HL-60 (cell line): ENCODE results near the gene CREB3. TPM values are rescaled to one million over a fixed set of nuclear protein-coding genes. Genes with fewer than 3 reads are reported as not detected.

Source experiments
- DNase-seq, 2 experiments: peaks; one replicate each; pipeline ENCODE4 v3.0.0-alpha.2; 2010 to 2020; ENCODE audit warnings: low read depth in 1 of 2, low spot score in 1 of 2
- H3K27ac ChIP-seq: fragments of 250-450 bp; sonication (Bioruptor Pico); replicated peaks from 2 replicates; pipeline ENCODE4 v1.5.1; 2020; ENCODE audit warnings: mild to moderate bottlenecking, moderate library complexity
- H3K27me3 ChIP-seq: fragments of 250-450 bp; sonication (Bioruptor Pico); 2 replicates; pipeline ENCODE4 v1.5.1; 2021; ENCODE audit warnings: mild to moderate bottlenecking, moderate library complexity; ENCODE audit not compliant: insufficient read depth, poor library complexity, severe bottlenecking
- H3K4me3 ChIP-seq: replicated peaks from 2 replicates; pipeline ENCODE4 v1.5.1; 2011; ENCODE audit warnings: mild to moderate bottlenecking, control low read depth, low read length; ENCODE audit not compliant: insufficient read depth
- CTCF ChIP-seq: IDR thresholded peaks from one replicate; pipeline ENCODE4 v1.5.1; 2011; ENCODE audit warnings: low read length, control low read depth, inconsistent platforms; ENCODE audit not compliant: insufficient read depth
- GABPA ChIP-seq: IDR thresholded peaks from 2 replicates; pipeline ENCODE4 v1.6.1; 2012; ENCODE audit warnings: low read depth
- POLR2AphosphoS5 ChIP-seq: IDR thresholded peaks from 2 replicates; pipeline ENCODE4 v1.6.1; 2012; ENCODE audit warnings: low read depth
- REST ChIP-seq: IDR thresholded peaks from 2 replicates; pipeline ENCODE4 v1.6.1; 2012; ENCODE audit warnings: low read depth; ENCODE audit not compliant: insufficient replicate concordance
- SPI1 ChIP-seq: IDR thresholded peaks from 2 replicates; pipeline ENCODE4 v1.6.1; 2012; ENCODE audit warnings: low read depth, mild to moderate bottlenecking, borderline replicate concordance
- microRNA-seq: library from miRNA; unstranded; fragments of <30 nt; microRNA quantifications from one replicate; pipeline ENCODE4, GENCODE V29; 2018

CREB3 gene

GRCh38 chr9:35778496-35778895, 46.0 kb downstream of the CREB3 start:
- DNase-seq: no peak
- no peaks in the 10 kb centered on the region for H3K27me3 ChIP-seq
- TF ChIP-seq SPI1 (no peak), POLR2AphosphoS5 (no peak), REST (no peak), CTCF (no peak)
- H3K4me3 ChIP-seq: no peak overlapping the region
- no peak overlapping the region for H3K27ac ChIP-seq

- no peak for TF ChIP-seq CTCF
- no peak for TF ChIP-seq SPI1
- TF ChIP-seq POLR2AphosphoS5: no peak
- TF ChIP-seq GABPA: no peak
- TF ChIP-seq REST: no peak
Observed at GRCh38 chr9:35781066-35781465, 48.6 kb downstream of the CREB3 start.

DNA sequence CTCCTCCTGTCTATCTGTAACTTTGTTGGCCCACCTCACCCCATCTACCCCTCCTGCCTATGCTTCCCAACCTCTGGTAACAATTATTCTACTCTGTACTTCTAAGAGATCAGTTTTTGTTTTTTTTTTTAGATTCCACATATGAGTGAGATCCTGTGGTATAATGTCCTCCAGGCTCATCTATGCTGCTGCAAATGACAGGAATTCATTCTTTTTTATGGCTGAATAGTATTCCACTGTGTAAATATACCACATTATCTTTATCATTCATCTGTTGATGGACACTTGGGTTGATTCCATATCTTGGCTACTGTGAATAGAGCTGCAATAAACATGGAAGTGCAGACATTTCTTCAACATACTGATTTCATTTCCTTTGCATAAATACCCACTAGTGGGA, 51.0 kb downstream of the CREB3 start:
- no peak overlapping the region for H3K4me3 ChIP-seq
- no peaks in the 10 kb centered on the region for H3K27me3 ChIP-seq
- no peak for DNase-seq
- no peak for TF ChIP-seq GABPA
- no peak for TF ChIP-seq POLR2AphosphoS5
- no peak for TF ChIP-seq CTCF
- no peak for TF ChIP-seq REST
- TF ChIP-seq SPI1: no peak
- no peak overlapping the region for H3K27ac ChIP-seq

More at GRCh38 chr9:35781066-35781465, 48.6 kb downstream of the CREB3 start:
- DNase-seq: no peak
- Histone ChIP-seq H3K27me3 (no peaks in the 10 kb centered on the region), H3K27ac (no peak overlapping the region), H3K4me3 (no peak overlapping the region)

Small RNA genes within 50 kb of the gene (microRNA-seq; reads per million reads assigned to microRNA genes)
- gene MIR6852: not detected
- not detected for gene MIR6853
